Ovary (tissue), 9 donors: ENCODE results near the gene ABCE1. TPM values are rescaled to one million over a fixed set of nuclear protein-coding genes. Genes with fewer than 3 reads are reported as not detected.

Experiments
- DNase-seq, 5 donors: peaks; one replicate each; pipeline ENCODE4 v3.0.0-alpha.2; 2019 to 2020
- H3K27ac ChIP-seq, 2 donors: fragments of 200-600 bp; one replicate each; pipeline versions ENCODE4 v1.5.1 to v1.8.0; 2019 to 2022
- H3K27me3 ChIP-seq: fragments of 200-600 bp; one replicate; pipeline ENCODE4 v1.8.0; 2022
- H3K36me3 ChIP-seq: fragments of 200-600 bp; sonication (generic); one replicate; pipeline ENCODE4 v1.5.1; 2019
- H3K4me1 ChIP-seq: one replicate; pipeline ENCODE4 v1.8.1; 2013; ENCODE audit warnings: mild to moderate bottlenecking, moderate library complexity; ENCODE audit not compliant: insufficient read depth
- H3K4me3 ChIP-seq: fragments of 200-600 bp; sonication (generic); one replicate; pipeline ENCODE4 v1.5.1; 2017
- H3K9me3 ChIP-seq, 2 donors: fragments of 200-600 bp in 1 of 2; sonication (generic) in 1 of 2; one replicate each; pipeline versions ENCODE4 v1.5.1 to v1.8.1; 2013 to 2019; ENCODE audit warnings: mild to moderate bottlenecking in 1 of 2, moderate library complexity in 1 of 2
- EP300 ChIP-seq: sonication (generic); formaldehyde crosslinking; IDR thresholded peaks from one replicate; pipeline ENCODE4 v1.6.1; 2017; ENCODE audit warnings: antibody characterized with exemption
- POLR2A ChIP-seq: fragments of 450-650 bp; IDR thresholded peaks from one replicate; pipeline ENCODE4 v1.6.1; 2017; ENCODE audit warnings: antibody characterized with exemption, mild to moderate bottlenecking, moderate library complexity
- WGBS, 3 donors: extraction: QIAGEN DNeasy Blood & Tissue Kit in 1 of 3; methylation state at CpG; one replicate each; pipeline versions ENCODE4 v1.1.5 to v1.1.7; 2013 to 2017; 5-methylcytosine and 5-hydroxymethylcytosine counted together
- intact Hi-C, 4 donors: fragments of 100-400 bp; cut with DNase I; formaldehyde crosslinking; loops; one replicate each; pipeline versions ENCODE4 v1.11.0 to v1.15.1; 2022 to 2023
- polyA plus RNA-seq, 2 donors: library from polyadenylated mRNA; stranded (reverse); fragments of 200-250 nt in 1 of 2; fragments of 350-450 nt in 1 of 2; fragmentation: Illumina TruSeq in 1 of 2; extraction: RNeasy Lipid Tissue Mini Kit (QIAGEN cat#74804) in 1 of 2; gene quantifications; one replicate each; pipeline ENCODE4 v1.2.3, GENCODE V29; 2013 to 2014
- total RNA-seq, 7 donors: library from RNA; depleted of rRNA in 2 of 7; stranded (reverse); fragments of >200 nt in 2 of 7; fragmentation: NEBNext Ultra II Directional in 3 of 7; extraction: Animal tissue kit (Norgen Biotek cat#: 25700) in 3 of 7; gene quantifications; one replicate each; pipeline versions ENCODE4 v1.1.0 to v1.2.4, GENCODE V29; 2016 to 2023
- TF ChIP-seq, protein P1 (sequence below), 3 donors: fragments of 450-650 bp in 2 of 3; fragments of 200-600 bp in 1 of 3; IDR thresholded peaks; one replicate each; pipeline versions ENCODE4 v1.5.1 to v1.8.0; 2016 to 2022; ENCODE audit warnings: antibody characterized with exemption in 3 of 3, mild to moderate bottlenecking in 1 of 3
- donor health status: DM: no; HTN: no; CAD: no; lungs with moderate emphysema.
- donor health status: DM: no; HTN: no; CAD: no.
- donor health status: Bipolar disorder and iron deficiency.
- donor health status: DM: yes; HTN: yes; CAD: no.
- donor health status: DM: no; HTN: no; CAD: no.
- donor health status: DM: yes; HTN: yes; CAD: no.

ABCE1 gene
- total and polyA plus RNA-seq, 9 donors = 20.4 to 70.1 (median 50.2) TPM

- no peak for DNase-seq
- no peak overlapping the region for H3K4me3 ChIP-seq
- H3K9me3 ChIP-seq = no peaks in the 10 kb centered on the region
- intact Hi-C loops = loop anchor here in 1 of 4 donors (5.0 kb wide), 1 partner anchor 567 kb away; no protein-coding TSS in a partner anchor
- H3K27me3 ChIP-seq = no peaks in the 10 kb centered on the region
- no peaks in the 10 kb centered on the region for H3K4me1 ChIP-seq
- H3K36me3 ChIP-seq = no peaks in the 10 kb centered on the region
- 67 to 100% (median 94%) methylated on average over 1 of the region's 1 CpG for WGBS, 3 donors
- TF ChIP-seq EP300 = no peak
- TF ChIP-seq, protein P1, sequence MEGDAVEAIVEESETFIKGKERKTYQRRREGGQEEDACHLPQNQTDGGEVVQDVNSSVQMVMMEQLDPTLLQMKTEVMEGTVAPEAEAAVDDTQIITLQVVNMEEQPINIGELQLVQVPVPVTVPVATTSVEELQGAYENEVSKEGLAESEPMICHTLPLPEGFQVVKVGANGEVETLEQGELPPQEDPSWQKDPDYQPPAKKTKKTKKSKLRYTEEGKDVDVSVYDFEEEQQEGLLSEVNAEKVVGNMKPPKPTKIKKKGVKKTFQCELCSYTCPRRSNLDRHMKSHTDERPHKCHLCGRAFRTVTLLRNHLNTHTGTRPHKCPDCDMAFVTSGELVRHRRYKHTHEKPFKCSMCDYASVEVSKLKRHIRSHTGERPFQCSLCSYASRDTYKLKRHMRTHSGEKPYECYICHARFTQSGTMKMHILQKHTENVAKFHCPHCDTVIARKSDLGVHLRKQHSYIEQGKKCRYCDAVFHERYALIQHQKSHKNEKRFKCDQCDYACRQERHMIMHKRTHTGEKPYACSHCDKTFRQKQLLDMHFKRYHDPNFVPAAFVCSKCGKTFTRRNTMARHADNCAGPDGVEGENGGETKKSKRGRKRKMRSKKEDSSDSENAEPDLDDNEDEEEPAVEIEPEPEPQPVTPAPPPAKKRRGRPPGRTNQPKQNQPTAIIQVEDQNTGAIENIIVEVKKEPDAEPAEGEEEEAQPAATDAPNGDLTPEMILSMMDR (IDR thresholded peaks at IDR 0.05) = no peak
- TF ChIP-seq POLR2A = no peak
- no peak overlapping the region for H3K27ac ChIP-seq
Measured at GRCh38 chr4:145170223-145170622, 72.1 kb downstream of the ABCE1 start.

DNA sequence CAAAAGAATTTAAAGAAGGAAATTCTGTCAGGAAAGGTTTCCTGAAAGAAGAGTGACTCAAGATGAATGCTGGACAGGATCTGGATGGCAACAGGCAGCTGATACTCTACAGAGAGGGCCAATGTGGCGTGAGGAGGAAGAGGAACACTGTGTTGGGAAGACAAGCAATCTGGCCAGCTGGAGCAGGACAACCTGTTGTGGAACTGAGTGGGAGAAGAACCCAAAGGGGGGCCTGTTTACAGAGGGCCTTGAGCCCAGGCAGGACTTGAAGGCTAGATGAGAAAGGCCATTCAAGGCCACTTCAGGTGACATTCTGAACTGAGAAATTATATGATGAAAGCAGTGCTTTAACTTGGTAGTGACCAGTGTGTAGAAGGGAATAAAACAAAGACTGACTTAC is 73.8 kb downstream of the ABCE1 start:
- no peaks in the 10 kb centered on the region for H3K36me3 ChIP-seq
- DNase-seq = no peak
- H3K4me3 ChIP-seq = no peak overlapping the region
- WGBS, 3 donors = 91 to 100% (median 100%) methylated on average over 1 of the region's 1 CpG
- H3K27ac ChIP-seq = no peak overlapping the region
- no peaks in the 10 kb centered on the region for H3K27me3 ChIP-seq
- no peak for TF ChIP-seq EP300
- no peak for TF ChIP-seq POLR2A
- TF ChIP-seq, protein P1 (IDR thresholded peaks at IDR 0.05) = no peak
- intact Hi-C loops = loop anchor here in 1 of 4 donors (5.0 kb wide), 1 partner anchor 565 kb away; no protein-coding TSS in a partner anchor
- peaks cover 5% of the 10 kb centered on the region for H3K4me1 ChIP-seq
- no peaks in the 10 kb centered on the region for H3K9me3 ChIP-seq

DNA sequence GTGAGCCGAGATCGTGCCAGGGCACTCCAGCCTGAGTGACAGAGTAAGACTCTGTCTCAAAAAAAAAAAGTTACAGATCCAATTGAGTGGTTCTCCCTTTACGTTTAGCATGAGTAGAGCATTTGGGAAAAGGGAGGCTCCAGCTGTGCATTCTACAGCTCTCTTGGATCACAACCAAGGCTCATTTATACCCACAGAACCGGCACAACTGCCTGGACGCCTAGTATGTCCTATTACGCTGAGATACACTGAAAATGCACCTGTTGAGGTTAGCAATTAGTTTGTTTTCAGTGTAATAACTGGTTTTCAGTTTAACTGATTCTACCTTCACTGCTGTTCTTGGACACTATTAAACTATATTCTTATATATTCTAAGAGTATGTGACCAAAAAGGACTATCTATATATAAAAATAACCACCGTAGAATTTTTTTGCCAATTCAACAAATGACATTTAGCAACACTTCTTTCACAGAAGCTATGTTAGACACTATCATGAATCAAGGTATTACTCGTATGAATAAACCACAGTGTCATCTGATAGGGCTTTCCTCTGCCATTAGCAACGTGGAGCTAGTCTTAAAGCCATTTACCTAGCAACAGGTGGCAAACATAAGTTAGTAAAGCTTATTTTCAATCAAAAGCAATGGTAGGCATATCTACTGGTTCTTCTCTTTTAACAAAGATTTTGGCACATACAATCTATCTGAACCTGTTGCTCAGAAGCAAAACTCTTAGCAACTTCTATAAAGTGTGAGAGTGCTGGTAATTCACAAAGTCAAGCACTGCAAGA is 78.7 kb downstream of the ABCE1 start:
- DNase-seq = no peak
- no peaks in the 10 kb centered on the region for H3K27me3 ChIP-seq
- peak overlapping the region in 1 of 2 donors; percentile 36 for H3K27ac ChIP-seq
- H3K36me3 ChIP-seq = no peaks in the 10 kb centered on the region
- WGBS, 3 donors = 70 to 75% (median 72%) methylated on average over 9 of the region's 9 CpGs
- H3K9me3 ChIP-seq = no peaks in the 10 kb centered on the region
- TF ChIP-seq EP300 (no peak), POLR2A (no peak)
- TF ChIP-seq, protein P1 (IDR thresholded peaks at IDR 0.05) = no peak
- H3K4me1 ChIP-seq = peaks cover 10% of the 10 kb centered on the region
- intact Hi-C loops = no loop called here
- no peak overlapping the region for H3K4me3 ChIP-seq

DNA sequence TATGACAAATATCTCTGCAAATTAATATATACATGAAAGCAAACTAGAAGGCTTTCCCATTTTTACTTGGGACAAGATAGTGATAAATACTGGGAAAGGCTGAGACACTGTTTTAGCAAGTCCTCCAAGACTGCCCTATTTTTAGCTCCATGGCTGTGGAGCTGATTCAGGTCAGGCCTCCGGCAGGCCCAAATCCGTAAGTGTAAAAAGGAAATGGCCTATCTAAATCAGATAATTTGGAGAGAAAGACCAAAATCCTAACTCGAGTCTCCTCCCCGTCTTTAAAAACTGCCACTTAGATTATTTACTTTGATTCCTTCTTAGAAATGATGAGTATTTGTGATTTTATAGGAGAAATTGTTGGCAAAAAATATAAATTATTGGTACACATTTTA is 79.4 kb downstream of the ABCE1 start:
- TF ChIP-seq EP300 (no peak), POLR2A (no peak)
- H3K36me3 ChIP-seq = no peaks in the 10 kb centered on the region
- H3K4me3 ChIP-seq = peak overlapping the region; percentile 68
- DNase-seq = peak in 1 of 5 donors; percentile 24
- H3K9me3 ChIP-seq = no peaks in the 10 kb centered on the region
- WGBS, 3 donors = 3 to 6% (median 3%) methylated on average over 4 of the region's 4 CpGs
- H3K27ac ChIP-seq = peak overlapping the region; percentile 36 to 97
- intact Hi-C loops = no loop called here
- no peaks in the 10 kb centered on the region for H3K27me3 ChIP-seq
- H3K4me1 ChIP-seq = peaks cover 10% of the 10 kb centered on the region

- TF ChIP-seq EP300 = no peak
- TF ChIP-seq POLR2A = no peak
- TF ChIP-seq, protein P1 (IDR thresholded peaks at IDR 0.05) = no peak
- DNase-seq = no peak
- Histone ChIP-seq H3K27me3 (no peaks in the 10 kb centered on the region), H3K9me3 (no peaks in the 10 kb centered on the region), H3K36me3 (no peaks in the 10 kb centered on the region), H3K27ac (peak overlapping the region; percentile 36 to 97), H3K4me1 (peaks cover 10% of the 10 kb centered on the region), H3K4me3 (peak overlapping the region; percentile 68)
- intact Hi-C loops = no loop called here
- 7 to 12% (median 9%) methylated on average over 9 of the region's 9 CpGs for WGBS, 3 donors
Measured at GRCh38 chr4:145177906-145178538, 79.9 kb downstream of the ABCE1 start.
